ENCODE data around the gene HOXB5.

Gene HOXB5

GRCh38 chr17:48629411-48629759 lies 35.8 kb upstream of the HOXB5 start (continued):
- TF ChIP-seq ZBTB49 (tag by site-specific recombination; IDR thresholded peaks at IDR 0.05; ENCODE audit: low read depth), result no peak
- no peak for TF ChIP-seq ZNF157 (tag by site-specific recombination; IDR thresholded peaks at IDR 0.05)
- TF ChIP-seq SP7 (tag by site-specific recombination; IDR thresholded peaks at IDR 0.05), result no peak
- TF ChIP-seq ZFP3 (tag by site-specific recombination; IDR thresholded peaks at IDR 0.05; ENCODE audit: low read depth), result no peak
- TF ChIP-seq ZNF184 (tag by site-specific recombination; IDR thresholded peaks at IDR 0.05), result no peak
- no peak for TF ChIP-seq ZNF660 (tag by site-specific recombination; IDR thresholded peaks at IDR 0.05)
- TF ChIP-seq ZNF768 (tag by site-specific recombination; IDR thresholded peaks at IDR 0.05), result no peak

GRCh38 chr17:48628649-48629410 lies 35.3 kb upstream of the HOXB5 start:
- POLR2A ChIA-PET, result interaction anchor here (1.5 to 4.5 kb wide), 2 partner anchors 8 to 11 kb away, joined by 7 to 38 read pairs; no protein-coding TSS in a partner anchor
- H3K27ac ChIP-seq (ENCODE audit: extremely low read depth, low read depth, low read length), result no peak overlapping the region
- CTCF ChIA-PET, result interaction anchor here (1.0 to 5.0 kb wide), 2 partner anchors 7 to 162 kb away, joined by 4 to 37 read pairs; no protein-coding TSS in a partner anchor

More at GRCh38 chr17:48628649-48629410, 35.3 kb upstream of the HOXB5 start:
- TF ChIP-seq ZNF404 (tag by site-specific recombination; IDR thresholded peaks at IDR 0.05) (no peak), ZNF777 (tag by site-specific recombination; IDR thresholded peaks at IDR 0.05; ENCODE audit: borderline replicate concordance) (no peak), MZF1 (tag by site-specific recombination; IDR thresholded peaks at IDR 0.05; ENCODE audit: borderline replicate concordance) (no peak), ZNF571 (tag by site-specific recombination; IDR thresholded peaks at IDR 0.05) (no peak), ZNF266 (tag by site-specific recombination; IDR thresholded peaks at IDR 0.05; ENCODE audit: low read depth) (no peak), GLIS2 (tag by site-specific recombination; IDR thresholded peaks at IDR 0.05) (no peak), ZNF645 (tag by site-specific recombination; IDR thresholded peaks at IDR 0.05) (no peak), ZNF660 (tag by site-specific recombination; IDR thresholded peaks at IDR 0.05) (no peak), KLF7 (tag by site-specific recombination; IDR thresholded peaks at IDR 0.05; ENCODE audit: borderline replicate concordance) (no peak), ZNF426 (tag by site-specific recombination; IDR thresholded peaks at IDR 0.05) (no peak), ZNF16 (tag by site-specific recombination; IDR thresholded peaks at IDR 0.05; ENCODE audit: low read depth) (no peak), OSR2 (tag by site-specific recombination; IDR thresholded peaks at IDR 0.05) (no peak), GLI4 (tag by site-specific recombination; IDR thresholded peaks at IDR 0.05) (no peak), ZNF558 (tag by site-specific recombination; IDR thresholded peaks at IDR 0.05) (no peak), ZSCAN4 (tag by site-specific recombination; IDR thresholded peaks at IDR 0.05) (no peak), ZNF654 (tag by site-specific recombination; IDR thresholded peaks at IDR 0.05; ENCODE audit: low read depth) (no peak), ZNF776 (tag by site-specific recombination; IDR thresholded peaks at IDR 0.05; ENCODE audit: borderline replicate concordance) (no peak)
- Histone ChIP-seq H3K4me1 (ENCODE audit: control insufficient read depth, insufficient read depth, low read length) (peaks cover 9% of the 10 kb centered on the region), H3K4me3 (ENCODE audit: low read depth, low read length) (no peak overlapping the region), H3K9me3 (ENCODE audit: control insufficient read depth, insufficient read depth, low read depth, low read length) (no peaks in the 10 kb centered on the region), H3K36me3 (ENCODE audit: control insufficient read depth in 2 of 2, insufficient read depth in 1 of 2, low read length in 2 of 2) (peaks cover 0 to 29% of the 10 kb centered on the region in 2 experiments; a peak in 1 of 3 replicates)
